ENCODE measurements around the gene GPM6B.

The GPM6B gene

DNA sequence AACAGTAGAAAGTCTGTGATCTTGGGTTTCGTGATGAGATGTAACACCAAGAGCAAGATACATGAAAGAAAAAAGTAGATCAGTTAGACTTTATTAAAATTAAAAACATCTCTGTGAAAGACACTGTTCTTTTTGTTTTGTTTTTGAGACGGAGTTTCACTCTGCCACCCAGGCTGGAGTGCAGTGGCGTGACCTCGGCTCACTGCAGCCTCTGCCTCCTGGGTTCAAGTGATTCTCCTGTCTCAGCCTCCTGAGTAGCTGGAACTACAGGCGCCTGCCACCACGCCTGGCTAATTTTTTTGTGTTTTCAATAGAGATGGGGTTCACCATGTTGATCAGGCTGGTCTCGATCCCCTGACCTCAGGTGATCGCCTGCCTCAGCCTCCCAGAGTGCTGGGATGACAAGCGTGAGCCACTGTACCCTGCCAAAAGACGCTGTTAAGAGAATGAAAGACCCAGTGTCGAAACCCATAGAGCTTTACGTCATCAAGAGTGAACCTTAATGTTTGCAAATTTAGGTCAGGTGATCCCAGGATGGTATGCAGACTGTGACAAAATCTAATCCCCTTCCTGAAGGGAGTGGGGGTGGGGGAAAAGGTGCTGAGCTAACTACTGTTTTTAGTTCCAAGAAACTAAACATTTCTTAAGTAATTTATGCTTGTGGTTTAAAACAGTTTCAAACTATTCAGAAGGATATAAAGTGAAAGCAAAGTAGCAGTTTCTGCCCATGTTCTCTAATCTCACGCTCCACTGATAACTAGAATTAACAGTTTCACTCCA is 74.3 kb downstream of the GPM6B start:
- no peak for TF ChIP-seq GATA3 (IDR thresholded peaks at IDR 0.05; ENCODE audit: low read depth, low read length)

DNA sequence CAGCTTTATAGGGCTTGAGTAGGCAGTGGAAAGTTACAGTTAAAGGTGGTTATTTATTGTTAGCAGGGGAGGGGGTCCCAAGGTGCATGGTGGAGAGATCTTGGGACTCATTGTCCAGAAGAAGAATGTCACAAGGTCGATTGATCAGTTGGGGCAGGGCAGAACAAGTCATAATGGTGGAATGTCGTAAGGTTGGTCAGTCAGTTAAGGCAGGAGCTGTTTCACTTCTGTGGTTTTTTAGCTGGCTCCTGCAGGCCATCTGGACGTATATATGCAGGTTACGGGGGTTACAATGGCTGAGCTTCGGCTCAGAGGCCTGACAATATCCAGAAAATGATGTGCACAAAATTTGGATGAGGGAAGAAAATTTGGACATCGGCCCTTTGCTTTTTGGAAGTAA is 75.2 kb downstream of the GPM6B start:
- no peak for TF ChIP-seq GATA2 (IDR thresholded peaks at IDR 0.05; ENCODE audit: low read depth, low read length)
- TF ChIP-seq GATA3 (IDR thresholded peaks at IDR 0.05; ENCODE audit: low read depth, low read length) = no peak

DNA sequence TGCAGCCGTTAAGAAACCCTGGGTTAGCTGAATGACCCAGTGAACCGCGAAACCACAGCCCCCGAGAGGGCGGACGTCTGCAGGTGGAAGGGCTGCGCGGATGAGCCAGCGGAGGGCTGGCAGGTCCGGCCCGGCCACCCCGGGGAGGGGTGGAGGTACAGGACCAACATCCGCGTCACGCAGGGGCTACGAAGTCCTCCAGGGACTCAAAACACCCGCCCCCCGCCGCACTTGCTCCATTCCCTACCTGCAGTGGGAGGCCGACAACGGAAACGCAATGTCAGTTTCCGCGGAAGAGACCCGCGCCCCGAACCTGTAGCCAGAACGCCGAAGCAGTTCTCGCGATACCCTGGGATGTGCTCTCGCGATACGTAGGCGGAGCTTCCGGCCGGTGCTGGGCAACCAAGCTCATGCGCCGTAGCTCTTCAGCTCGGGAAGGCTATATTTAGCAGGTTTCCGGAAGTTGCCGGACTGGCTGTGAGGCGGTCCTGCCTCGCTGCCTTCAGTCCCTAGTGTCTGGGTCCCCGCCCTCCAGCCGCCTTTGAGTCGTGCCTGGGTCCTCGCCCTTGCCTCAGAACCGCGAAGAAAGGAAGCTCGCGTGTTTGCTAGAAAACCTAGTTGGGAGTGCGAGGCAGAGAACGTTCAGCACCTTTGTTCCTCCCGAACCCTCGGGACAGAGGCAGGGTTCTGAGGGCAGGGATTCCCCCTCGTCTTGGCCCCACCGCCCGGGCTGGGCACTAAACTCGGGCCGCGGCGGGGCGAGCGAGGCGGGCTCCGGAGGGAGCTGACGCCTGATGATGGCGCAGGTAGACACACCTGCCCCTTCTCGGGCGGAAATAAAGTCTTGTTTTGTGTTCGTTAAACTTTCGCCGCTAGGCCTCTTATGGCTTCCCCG is 82.4 kb downstream of the GPM6B start, which contains the start of the genes OFD1 and TRAPPC2:
Gene OFD1 (plus strand): TSS at position 471 of the 895 bp plus-strand sequence. CDS start 324 bp downstream, at position 795.
Gene TRAPPC2 (minus strand): TSS at position 343 of the 895 bp plus-strand sequence. CDS start 14,657 bp downstream, outside the sequence.
- no peak for TF ChIP-seq GATA2 (IDR thresholded peaks at IDR 0.05; ENCODE audit: low read depth, low read length)

GRCh38 chrX:13733506-13733905 is 83.4 kb downstream of the GPM6B start:
- TF ChIP-seq GATA3 (IDR thresholded peaks at IDR 0.05; ENCODE audit: low read depth, low read length) (no peak), GATA2 (IDR thresholded peaks at IDR 0.05; ENCODE audit: low read depth, low read length) (no peak)

GRCh38 chrX:13732246-13733067 is 84.4 kb downstream of the GPM6B start:
- TF ChIP-seq GATA3 (IDR thresholded peaks at IDR 0.05; ENCODE audit: low read depth, low read length) = no peak
- no peak for TF ChIP-seq GATA2 (IDR thresholded peaks at IDR 0.05; ENCODE audit: low read depth, low read length)

DNA sequence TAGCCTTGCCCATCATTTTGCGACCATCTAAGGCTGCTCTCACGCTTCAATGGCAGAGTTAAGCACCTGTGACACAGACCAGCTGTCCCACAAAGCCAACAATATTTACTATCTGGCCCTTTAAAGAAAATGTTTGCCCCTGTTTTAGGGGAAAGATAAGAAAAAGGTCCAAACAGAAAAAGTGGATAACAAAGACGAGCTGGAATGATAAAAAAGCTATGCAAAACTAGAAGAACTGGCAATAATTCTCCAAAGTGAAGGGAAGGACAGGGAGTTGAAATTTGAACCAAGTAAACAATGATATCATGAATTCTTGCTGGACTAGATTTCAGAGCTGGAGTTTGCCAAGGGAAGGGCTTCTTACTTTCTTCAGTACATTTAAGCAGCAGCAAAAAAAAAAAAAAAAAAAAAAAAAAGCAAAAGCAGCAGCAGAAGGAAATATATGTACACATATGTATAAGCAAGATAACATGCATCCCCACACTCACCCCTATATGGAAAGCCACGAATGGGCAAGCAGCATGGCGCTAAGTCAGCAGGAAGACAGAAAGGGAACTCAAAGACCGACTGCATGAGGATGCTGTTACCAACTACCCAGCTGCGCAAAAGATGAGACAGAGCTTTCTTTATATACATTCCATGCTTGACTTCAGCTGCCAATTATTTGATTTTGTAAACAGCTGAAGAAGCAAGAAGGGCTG is 94.9 kb downstream of the GPM6B start:
- TF ChIP-seq GATA2 (IDR thresholded peaks at IDR 0.05; ENCODE audit: low read depth, low read length) (no peak), GATA3 (IDR thresholded peaks at IDR 0.05; ENCODE audit: low read depth, low read length) (no peak)

GRCh38 chrX:13721371-13721770 is 95.5 kb downstream of the GPM6B start:
- TF ChIP-seq GATA2 (IDR thresholded peaks at IDR 0.05; ENCODE audit: low read depth, low read length) (no peak), GATA3 (IDR thresholded peaks at IDR 0.05; ENCODE audit: low read depth, low read length) (no peak)
